Stimulated activated naive CD8-positive, alpha-beta T cell treated with anti-CD3 and anti-CD28 coated beads, Interleukin-15, amount 100 ng/mL, for 72 hours (primary cell): ENCODE data around the gene SLC5A6.
A peak's percentile ranks its signal among the peaks of the same experiment; 100 is the strongest.

Source experiments
- ATAC-seq: fragments of 150-1000 bp; cut with Tn5 transposase; 2 replicates; pipeline ENCODE4 v1.10.0; 2021; ENCODE audit warnings: mild to moderate bottlenecking, moderate library complexity
- DNase-seq, 2 donors: peaks; one replicate each; pipeline ENCODE4 v3.0.0; 2021 to 2022
- H3K27ac Mint-ChIP-seq, 2 donors: one replicate each; pipeline ENCODE4 v1.8.0; 2022; ENCODE audit warnings: mild to moderate bottlenecking in 2 of 2, mixed read lengths in 2 of 2, moderate library complexity in 2 of 2
- H3K27me3 Mint-ChIP-seq: one replicate; pipeline ENCODE4 v1.8.0; 2022; ENCODE audit warnings: mixed read lengths
- H3K4me1 Mint-ChIP-seq: one replicate; pipeline ENCODE4 v1.8.0; 2022; ENCODE audit warnings: mild to moderate bottlenecking, mixed read lengths
- H3K4me3 Mint-ChIP-seq, 2 donors: one replicate each; pipeline ENCODE4 v1.8.0; 2022; ENCODE audit warnings: mild to moderate bottlenecking in 2 of 2, mixed read lengths in 2 of 2, moderate library complexity in 1 of 2
- H3K9me3 Mint-ChIP-seq, 2 donors: one replicate each; pipeline ENCODE4 v1.8.0; 2022; ENCODE audit warnings: mixed read lengths in 2 of 2

SLC5A6 gene

DNA sequence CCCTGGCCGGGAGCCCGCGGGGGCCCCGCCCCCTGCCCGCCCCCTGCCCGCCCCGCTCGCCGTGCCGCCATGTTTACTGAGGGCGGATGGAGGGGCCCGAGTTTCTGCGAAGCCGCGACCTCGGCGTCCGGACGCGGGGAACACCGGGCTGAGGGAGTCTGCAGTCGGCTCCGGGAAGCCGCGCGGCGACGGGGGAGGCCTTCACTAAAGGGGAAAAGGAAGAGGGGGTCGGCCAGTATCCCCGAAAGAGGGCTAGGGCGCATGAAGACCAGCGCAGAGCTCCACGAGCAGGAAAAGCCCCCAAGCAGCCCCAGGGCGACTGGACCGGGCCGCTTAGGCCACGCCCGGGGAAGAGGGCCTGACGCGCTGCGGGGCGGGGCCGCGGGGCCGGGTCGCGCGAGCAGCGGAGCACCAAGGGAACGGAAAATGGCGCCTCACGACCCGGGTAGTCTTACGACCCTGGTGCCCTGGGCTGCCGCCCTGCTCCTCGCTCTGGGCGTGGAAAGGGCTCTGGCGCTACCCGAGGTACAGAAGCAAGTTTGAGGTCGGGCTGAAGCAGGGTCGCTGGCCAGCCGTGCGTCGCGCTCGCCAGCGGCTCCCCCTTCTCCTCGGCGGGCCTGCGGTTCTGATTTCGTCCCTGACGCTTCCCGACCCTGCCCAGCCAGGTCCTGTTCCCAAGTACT lies at the start of gene SLC5A6, which contains the start of gene ATRAID:
Gene SLC5A6 (minus strand): TSS at position 326 of the 683 bp plus-strand sequence. CDS start 4,618 bp downstream, outside the sequence.
Gene ATRAID (plus strand): TSS at position 99 of the 683 bp plus-strand sequence. CDS start 328 bp downstream, at position 427.
- ATAC-seq (peak; percentile 94), DNase-seq (peak; percentile 89 to 91)
- Mint-ChIP-seq H3K4me1 (peaks cover 70% of the 10 kb centered on the region), H3K27ac (peak within 1 kb of the TSS; percentile 100), H3K9me3 (no peaks in the 10 kb centered on the region), H3K27me3 (no peaks in the 10 kb centered on the region), H3K4me3 (peak within 1 kb of the TSS; percentile 99 to 100)

DNA sequence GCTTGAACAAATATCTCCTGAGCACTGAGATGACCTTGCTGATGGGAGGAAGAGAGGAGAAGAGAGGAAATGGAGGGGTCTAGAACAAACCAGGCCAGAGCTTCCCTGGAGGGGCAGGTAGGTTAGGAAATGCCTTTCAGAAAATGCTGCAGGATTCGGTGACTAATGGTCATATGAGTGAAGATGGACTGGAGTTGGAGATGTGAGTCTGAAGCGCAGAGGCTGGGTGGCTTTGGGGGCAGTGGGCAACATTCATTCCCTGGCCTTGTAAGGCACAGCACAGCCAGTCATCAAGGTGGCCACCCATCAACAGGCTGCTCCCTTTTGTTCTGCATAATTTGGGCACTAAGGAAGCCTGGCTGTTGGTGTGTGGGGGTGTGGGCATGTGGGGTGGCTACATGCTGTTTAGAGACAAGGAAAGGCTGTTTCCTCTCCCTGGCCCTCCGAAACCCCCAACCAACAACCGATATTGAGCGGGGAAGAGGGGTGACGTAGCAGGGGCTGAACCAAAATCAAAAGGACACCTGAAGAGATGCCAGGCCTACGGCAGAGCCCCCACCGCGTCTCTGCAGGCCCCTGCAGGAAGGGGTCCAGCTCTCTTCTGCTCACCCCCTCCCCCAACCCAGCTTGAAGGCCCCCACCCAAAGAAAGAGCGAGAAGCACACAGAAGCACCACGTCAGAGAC lies 49.3 kb upstream of the SLC5A6 start:
- Mint-ChIP-seq H3K4me1 (peaks cover 26% of the 10 kb centered on the region), H3K4me3 (peak overlapping the region; percentile 66 to 78), H3K27ac (no peak overlapping the region), H3K27me3 (peaks cover 56% of the 10 kb centered on the region), H3K9me3 (no peaks in the 10 kb centered on the region)
- DNase-seq (no peak), ATAC-seq (no peak)

DNA sequence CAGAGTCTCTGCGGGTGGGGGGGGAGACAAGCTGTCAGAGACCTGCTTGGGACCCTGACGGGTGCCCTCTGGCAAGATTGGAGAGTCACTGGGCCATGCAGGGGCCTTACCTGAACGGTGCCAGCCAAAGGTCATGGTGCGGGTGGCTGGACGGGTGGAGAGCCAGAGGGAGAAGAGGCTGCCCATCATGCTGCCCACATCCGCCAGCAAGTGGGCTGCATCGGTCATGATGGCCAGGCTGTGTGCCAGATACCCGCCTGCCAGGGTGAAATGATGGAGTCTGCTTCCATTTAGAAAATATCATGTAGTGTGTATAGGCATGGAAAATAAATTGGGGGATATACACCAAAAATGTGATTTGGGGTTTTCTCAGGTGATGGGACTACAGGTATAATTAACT lies 46.0 kb upstream of the SLC5A6 start:
- Mint-ChIP-seq H3K9me3 (no peaks in the 10 kb centered on the region), H3K27me3 (peaks cover 74% of the 10 kb centered on the region), H3K27ac (no peak overlapping the region), H3K4me3 (no peak overlapping the region), H3K4me1 (peaks cover 14% of the 10 kb centered on the region)
- DNase-seq: no peak
- no peak for ATAC-seq

DNA sequence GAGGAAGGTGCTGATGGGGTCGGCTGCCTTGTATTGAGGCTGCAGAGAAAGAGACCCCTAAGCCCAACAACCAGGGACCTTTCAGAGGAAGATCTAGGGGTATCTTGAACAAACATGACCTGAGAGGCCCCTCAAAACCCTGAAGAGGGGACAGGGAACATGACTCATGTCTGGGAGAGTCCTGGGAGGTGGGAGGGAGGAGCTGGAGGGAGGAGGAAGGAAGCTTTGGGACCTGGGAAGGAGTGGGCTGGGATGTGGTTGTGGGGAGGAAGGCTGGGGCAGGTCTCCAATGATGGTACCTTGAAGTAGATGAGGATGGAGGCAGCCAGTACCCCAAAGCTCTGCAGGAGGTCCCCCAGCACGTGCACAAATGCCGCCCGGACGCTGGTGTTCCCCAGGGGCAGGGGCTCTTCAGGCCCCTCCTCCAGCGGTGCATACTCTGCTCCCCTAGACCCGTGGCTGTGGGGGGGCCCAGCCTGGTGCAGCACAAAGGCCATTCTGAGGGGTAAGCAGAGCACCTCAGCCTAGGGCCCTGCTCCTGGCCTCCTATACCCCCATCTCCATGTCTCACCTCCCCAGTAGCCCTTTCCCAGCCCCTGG lies 44.9 kb upstream of the SLC5A6 start:
- peaks cover 73% of the 10 kb centered on the region for H3K27me3 Mint-ChIP-seq
- H3K9me3 Mint-ChIP-seq: no peaks in the 10 kb centered on the region
- no peak overlapping the region for H3K27ac Mint-ChIP-seq
- H3K4me1 Mint-ChIP-seq: peaks cover 12% of the 10 kb centered on the region
- DNase-seq: no peak
- ATAC-seq: peak; percentile 21
- no peak overlapping the region for H3K4me3 Mint-ChIP-seq

DNA sequence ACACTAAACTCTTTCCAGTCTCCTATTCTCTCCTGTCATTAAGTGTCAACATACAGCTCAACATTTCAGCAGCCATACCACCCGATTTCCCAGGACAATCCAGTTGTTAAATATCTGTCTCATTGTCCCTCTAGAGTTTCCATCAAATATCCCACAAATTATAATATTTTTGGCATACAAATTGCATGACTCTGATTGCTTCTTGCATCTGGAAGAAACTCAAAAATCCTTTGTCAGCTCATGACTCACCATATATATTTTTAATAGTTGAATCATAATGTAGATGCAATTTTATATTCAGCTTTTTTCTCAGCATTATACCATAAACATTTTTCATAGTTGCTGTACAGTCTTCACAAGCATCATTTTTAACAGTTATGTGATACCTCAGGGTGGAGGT lies 43.6 kb upstream of the SLC5A6 start:
- H3K27me3 Mint-ChIP-seq: peaks cover 71% of the 10 kb centered on the region
- ATAC-seq (no peak), DNase-seq (no peak)
- no peaks in the 10 kb centered on the region for H3K9me3 Mint-ChIP-seq
- no peak overlapping the region for H3K27ac Mint-ChIP-seq
- peaks cover 4% of the 10 kb centered on the region for H3K4me1 Mint-ChIP-seq
- H3K4me3 Mint-ChIP-seq: no peak overlapping the region

DNA sequence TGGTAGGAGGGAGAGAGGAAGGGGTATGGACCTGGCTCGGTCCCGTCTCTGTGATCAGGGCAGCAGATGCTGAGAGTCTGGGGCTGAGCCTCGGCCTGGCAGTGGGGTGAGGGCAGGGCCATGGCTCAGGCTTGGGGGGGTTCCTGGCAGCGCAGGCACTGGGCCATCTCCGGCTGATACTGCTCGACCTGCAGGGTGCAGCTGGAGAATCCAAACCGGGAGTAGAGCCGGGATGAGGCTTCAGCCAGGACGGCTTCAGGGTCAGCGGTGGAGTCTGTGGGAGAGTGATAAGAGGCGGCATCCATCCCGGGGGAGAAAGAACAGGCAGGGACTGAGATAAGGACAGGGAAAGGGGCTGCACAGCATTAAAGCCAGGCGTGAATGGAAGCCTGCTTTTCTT lies 43.1 kb upstream of the SLC5A6 start:
- DNase-seq (no peak), ATAC-seq (no peak)
- H3K4me1 Mint-ChIP-seq: peaks cover 9% of the 10 kb centered on the region
- H3K27ac Mint-ChIP-seq: no peak overlapping the region
- H3K27me3 Mint-ChIP-seq: peaks cover 69% of the 10 kb centered on the region
- no peaks in the 10 kb centered on the region for H3K9me3 Mint-ChIP-seq
- H3K4me3 Mint-ChIP-seq: no peak overlapping the region

DNA sequence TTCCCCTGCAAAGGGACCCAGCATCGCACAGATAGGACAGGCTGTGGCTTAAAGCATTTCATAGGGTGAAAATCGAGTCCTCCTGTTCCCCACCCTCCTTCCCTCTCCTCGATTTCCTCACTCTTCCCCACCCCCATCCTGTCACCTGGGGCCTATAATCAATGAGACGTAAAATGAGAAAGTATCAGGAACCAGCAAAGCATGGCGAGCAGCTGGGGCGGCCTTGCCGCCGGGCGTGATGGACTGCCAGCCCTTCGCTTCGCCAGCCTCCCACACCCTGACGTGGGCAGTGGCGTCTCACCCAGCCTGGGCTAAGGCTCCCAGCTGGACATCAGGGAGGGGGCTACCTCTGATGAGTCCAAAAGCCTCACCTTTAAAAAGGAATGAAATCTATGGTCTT lies 39.7 kb upstream of the SLC5A6 start:
- Mint-ChIP-seq H3K9me3 (no peaks in the 10 kb centered on the region), H3K4me1 (peaks cover 9% of the 10 kb centered on the region), H3K4me3 (no peak overlapping the region), H3K27me3 (peaks cover 36% of the 10 kb centered on the region), H3K27ac (no peak overlapping the region)
- no peak for DNase-seq
- ATAC-seq: no peak

DNA sequence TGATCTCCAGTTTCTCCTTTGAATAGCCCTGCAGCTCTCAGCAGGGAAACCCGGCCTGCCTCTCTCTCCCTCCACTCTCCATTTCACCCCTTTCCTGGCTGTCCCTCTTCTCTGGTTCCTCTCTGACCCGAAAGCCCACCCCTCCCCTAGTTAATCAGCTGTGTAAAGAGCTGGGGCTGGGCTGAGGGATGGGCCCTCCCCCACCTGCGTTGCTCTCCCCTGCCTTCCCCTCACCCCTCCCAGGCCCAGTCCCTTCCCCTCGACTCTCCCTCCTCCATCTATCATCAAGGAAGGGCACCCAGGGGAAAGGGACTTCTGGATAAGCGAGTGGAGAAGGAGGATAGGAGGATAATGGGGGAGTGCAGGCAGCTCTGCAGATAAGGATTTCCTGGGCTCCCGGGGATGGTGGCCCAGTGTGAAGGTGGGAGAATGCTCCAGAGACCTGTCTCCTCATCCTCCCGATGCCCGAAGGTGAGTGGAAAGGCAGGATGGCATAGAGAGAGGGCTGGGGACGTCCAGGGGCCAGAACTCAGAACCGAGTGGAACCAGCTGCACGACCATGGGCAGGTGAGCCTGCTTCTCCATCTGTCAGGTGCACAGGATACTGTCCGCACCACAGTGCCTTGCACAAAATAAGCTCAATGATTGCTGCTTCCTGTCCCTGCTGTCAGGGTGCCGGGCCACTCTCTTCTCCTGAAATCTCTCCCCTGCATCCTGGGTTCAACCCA lies 38.7 kb upstream of the SLC5A6 start:
- Mint-ChIP-seq H3K27ac (no peak overlapping the region), H3K9me3 (no peaks in the 10 kb centered on the region), H3K27me3 (peaks cover 28% of the 10 kb centered on the region), H3K4me1 (peaks cover 9% of the 10 kb centered on the region), H3K4me3 (no peak overlapping the region)
- DNase-seq (no peak), ATAC-seq (peak; percentile 13)

DNA sequence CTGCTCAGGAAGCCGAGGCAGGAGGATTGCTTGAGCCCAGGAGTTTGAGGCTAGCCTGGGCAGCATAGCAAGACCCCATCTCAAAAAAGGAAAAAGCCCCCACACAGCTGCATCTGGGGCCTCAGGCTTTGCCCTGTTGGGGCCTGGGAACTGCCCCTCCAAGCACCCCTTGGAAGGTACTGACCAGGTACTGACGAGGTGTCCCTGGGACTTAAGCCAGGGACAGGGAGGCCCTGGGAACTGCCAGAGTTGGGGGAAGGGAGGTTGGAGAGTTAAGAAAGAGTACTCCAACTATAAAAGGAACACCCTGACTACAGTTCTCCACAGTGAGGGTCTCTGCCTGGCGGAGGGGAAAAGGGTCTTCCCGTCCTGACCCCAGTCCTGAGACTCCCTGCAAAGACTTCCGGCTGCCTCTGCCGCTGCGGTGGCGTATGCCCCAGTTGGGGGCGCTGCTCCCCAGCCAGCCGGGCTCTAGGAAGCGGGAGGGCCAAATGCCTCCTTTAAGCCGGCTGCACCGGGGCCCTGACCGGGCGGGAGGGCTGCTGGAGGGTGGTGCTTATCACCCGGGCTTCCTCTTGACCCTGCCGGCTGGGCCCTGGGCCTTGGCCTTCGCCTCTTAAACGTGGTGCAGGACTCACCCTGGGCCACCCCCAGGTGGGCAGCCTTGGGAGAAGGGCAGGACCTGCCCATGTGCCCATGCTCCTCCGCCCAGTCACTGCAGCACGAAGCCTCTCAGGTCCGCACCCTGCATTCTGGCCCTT lies 38.0 kb upstream of the SLC5A6 start:
- H3K4me3 Mint-ChIP-seq: no peak overlapping the region
- H3K27me3 Mint-ChIP-seq: peaks cover 25% of the 10 kb centered on the region
- peak overlapping the region in 1 of 2 donors; percentile 64 for H3K27ac Mint-ChIP-seq
- DNase-seq: peak; percentile 66 to 72
- peak; percentile 85 for ATAC-seq
- no peaks in the 10 kb centered on the region for H3K9me3 Mint-ChIP-seq
- H3K4me1 Mint-ChIP-seq: peaks cover 9% of the 10 kb centered on the region

DNA sequence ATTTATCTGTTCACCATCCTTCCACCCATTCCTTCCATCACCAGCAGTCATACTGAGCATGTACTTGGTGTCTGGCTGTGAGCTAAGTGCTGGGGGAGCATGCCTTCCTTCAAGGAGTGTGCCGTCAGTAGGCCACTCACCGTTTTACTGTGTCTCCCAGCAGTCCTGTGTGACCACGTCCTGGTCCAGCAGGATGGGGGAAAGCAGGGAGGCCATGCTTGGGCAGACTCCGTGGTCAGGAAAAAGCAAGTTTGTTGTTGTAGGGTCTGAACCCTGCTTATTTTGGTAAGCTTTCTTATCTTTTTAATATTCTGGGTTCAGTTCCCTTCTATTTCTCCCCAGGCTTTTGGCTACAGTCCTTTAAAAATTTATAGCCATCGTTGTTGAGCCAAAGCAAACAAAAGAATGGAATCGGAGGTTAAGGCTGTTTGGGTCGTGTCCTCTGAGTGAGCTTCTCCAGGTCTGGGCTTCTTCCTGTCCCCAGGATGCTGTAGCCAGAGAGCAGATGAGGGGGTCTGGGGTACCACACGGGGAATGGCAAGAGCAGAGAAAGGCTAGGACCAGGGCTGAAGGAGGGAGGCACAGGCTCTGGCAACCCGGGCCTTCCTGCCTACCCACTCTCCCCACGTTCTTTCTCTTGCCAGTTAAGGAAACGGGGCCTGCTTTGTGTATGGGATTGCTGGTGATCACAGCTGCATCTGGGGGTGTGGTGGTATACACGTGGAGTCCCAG lies 37.3 kb upstream of the SLC5A6 start:
- Mint-ChIP-seq H3K4me1 (peaks cover 9% of the 10 kb centered on the region), H3K27ac (no peak overlapping the region), H3K9me3 (no peaks in the 10 kb centered on the region)

DNA sequence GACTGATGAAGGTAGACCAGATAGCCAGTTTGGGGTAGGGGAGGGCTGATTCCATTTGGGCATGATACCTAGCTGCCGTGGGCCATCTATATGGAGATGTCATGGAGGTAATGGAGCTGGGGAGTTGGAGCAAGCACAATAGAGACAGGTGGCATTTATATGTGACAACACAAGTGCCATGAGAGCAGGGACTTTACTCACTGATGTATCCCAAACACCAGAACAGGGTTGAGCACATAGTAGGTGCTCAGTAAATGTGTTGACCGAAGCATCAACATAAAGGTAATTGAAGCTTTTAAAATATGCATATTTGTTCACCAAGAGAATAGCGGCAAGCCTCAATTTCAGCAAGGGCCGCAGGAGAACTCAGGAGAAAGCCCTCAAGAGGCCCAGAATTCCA lies 35.8 kb upstream of the SLC5A6 start:
- ATAC-seq: no peak
- Mint-ChIP-seq H3K9me3 (no peaks in the 10 kb centered on the region), H3K4me3 (no peak overlapping the region), H3K27ac (no peak overlapping the region), H3K27me3 (peaks cover 13% of the 10 kb centered on the region), H3K4me1 (peaks cover 9% of the 10 kb centered on the region)
- DNase-seq: no peak

More for the DNA sequence above, 37.3 kb upstream of the SLC5A6 start:
- ATAC-seq: peak; percentile 19
- H3K4me3 Mint-ChIP-seq: no peak overlapping the region
- DNase-seq: no peak
- peaks cover 17% of the 10 kb centered on the region for H3K27me3 Mint-ChIP-seq

DNA sequence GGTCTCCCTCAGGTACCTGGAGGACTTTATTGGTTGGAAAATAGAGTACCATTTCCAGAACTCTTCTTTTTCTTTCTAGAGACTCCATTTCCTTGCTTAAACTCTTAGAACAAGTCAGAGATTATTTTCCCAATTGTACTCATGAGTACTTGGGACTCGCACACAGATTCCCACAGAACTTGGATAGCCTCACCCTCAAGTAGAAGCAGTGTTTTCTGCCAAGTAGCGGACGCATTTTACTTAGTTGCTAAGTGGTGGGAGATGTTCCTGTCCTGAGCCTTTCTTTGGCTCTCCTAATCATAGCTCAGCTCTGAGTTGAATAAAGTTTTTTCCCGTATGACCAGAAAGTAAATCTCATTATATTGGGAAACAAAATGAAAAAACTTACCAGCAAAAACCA lies 33.6 kb upstream of the SLC5A6 start:
- no peak for DNase-seq
- Mint-ChIP-seq H3K4me1 (peaks cover 19% of the 10 kb centered on the region), H3K27ac (no peak overlapping the region), H3K9me3 (no peaks in the 10 kb centered on the region), H3K4me3 (no peak overlapping the region), H3K27me3 (peaks cover 2% of the 10 kb centered on the region)
- ATAC-seq: no peak

DNA sequence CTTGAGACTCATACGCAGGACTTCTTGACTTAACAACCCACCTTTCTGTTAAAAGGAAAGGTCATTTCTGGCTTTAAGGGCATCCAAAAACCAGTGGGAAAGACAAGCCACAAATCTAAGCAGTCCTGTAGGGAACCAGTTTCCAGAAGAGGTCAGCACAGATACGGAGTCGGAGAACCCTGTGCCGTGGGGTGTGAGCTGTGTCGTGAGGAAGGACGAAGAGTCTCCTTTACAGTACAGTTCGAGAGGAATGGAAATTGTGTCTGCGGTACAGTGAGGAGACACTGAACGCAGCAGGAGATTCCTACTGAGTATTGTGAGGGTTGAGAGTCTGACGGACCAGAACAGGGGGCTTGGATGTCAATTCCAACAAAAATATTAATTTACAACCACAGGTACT lies 33.0 kb upstream of the SLC5A6 start:
- Mint-ChIP-seq H3K4me3 (no peak overlapping the region), H3K27ac (no peak overlapping the region)

DNA sequence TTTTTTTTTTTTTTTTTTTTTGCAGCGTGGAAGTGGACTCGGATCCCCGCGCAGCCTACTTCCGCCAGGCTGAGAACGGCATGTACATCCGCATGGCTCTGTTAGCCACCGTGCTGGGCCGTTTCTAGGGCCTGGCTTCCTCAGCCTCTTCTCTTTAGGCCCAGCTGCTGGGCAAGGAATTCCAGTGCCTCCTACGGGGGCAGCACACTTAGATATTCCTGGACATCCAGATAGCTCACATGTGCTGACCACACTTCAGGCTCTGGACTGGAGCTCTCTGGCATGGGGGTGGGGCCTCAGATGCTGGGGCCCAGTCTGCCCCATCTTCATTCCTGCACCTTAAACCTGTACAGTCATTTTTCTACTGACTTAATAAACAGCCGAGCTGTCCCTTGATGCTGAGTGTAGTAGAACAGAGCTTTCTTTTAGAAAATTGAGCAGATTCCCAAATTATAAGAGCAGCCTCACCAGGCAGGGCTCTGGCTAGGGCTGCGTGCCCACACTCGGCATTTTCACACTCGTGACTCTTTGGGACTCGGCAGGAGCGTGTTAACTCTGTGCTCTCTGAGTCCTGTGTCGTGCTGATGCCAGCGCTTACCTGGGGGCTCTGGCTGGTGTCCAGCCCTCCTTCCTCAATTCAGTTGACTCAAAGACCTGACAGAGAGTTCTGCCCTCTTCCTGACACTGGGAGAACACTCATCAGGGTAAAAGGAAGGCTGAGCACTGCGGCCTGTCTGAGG lies 31.5 kb upstream of the SLC5A6 start:
- Mint-ChIP-seq H3K27ac (no peak overlapping the region), H3K4me1 (peaks cover 15% of the 10 kb centered on the region), H3K9me3 (no peaks in the 10 kb centered on the region), H3K27me3 (no peaks in the 10 kb centered on the region), H3K4me3 (no peak overlapping the region)
- no peak for DNase-seq
- no peak for ATAC-seq

More for the DNA sequence above, 33.0 kb upstream of the SLC5A6 start:
- Mint-ChIP-seq H3K27me3 (no peaks in the 10 kb centered on the region), H3K9me3 (no peaks in the 10 kb centered on the region), H3K4me1 (peaks cover 15% of the 10 kb centered on the region)
- DNase-seq (no peak), ATAC-seq (no peak)
